ENCODE results near the gene NPBWR2.

The NPBWR2 gene

DNA sequence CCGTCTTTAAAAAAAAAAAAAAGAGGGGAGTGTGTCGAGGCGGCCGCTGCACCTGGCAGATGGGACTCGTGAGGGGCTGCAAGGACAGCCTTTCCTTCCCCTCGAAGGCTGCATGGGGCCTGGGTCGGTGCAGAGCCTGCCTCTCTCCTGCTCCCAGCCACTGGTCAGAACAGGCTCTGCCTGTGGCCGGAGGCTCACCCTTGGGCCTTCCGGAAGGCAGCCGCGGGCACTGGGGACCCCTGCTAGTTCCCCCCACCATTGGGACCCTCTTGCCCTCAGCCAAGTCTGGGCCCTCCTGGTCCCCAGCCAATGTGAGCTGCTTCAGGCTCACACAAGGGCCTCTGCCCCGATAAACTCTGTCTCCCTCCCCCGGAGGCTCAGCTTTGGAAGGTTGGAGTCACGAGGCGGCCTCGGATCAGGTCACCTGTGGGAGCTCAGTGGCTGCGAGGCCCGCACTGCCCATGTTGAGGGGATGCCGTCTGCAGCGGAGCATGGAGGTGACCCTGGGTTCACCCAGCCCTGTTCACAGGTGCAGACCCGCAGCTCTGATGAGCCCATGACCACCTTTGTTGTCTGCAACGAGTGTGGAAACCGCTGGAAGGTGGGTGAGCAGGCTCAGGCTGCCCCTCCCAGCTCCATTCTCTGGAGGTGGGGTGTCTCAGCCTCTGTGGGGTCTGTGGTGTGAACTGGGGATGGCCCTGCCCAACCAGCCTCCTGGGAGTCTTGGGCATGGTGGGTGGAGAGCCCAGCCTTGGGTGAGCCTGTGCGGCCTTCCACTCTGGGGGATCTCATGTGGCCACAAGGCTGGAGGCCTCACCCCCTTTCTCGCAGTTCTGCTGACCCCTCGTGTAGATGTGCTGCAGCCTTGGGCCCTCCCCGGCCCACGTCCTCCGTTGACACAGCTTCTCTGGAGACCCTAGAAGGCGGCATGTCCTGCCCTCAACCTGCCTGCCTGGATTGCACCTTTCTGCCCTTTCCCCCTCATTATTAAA lies 35.7 kb downstream of the NPBWR2 start:
- no peak for DNase-seq

GRCh38 chr20:64070244-64070993 lies 36.9 kb downstream of the NPBWR2 start:
- DNase-seq, result no peak

- peak in 1 of 2 experiments; percentile 65 for DNase-seq
Measured at GRCh38 chr20:64069614-64070243, 37.6 kb downstream of the NPBWR2 start.

GRCh38 chr20:64069209-64069613 lies 38.2 kb downstream of the NPBWR2 start:
- DNase-seq, result no peak

GRCh38 chr20:64068386-64069208 lies 38.8 kb downstream of the NPBWR2 start:
- DNase-seq, result no peak

GRCh38 chr20:64067733-64068307 lies 39.5 kb downstream of the NPBWR2 start:
- peak in 1 of 2 experiments; percentile 34 for DNase-seq

GRCh38 chr20:64067005-64067632 lies 40.2 kb downstream of the NPBWR2 start:
- no peak for DNase-seq

DNA sequence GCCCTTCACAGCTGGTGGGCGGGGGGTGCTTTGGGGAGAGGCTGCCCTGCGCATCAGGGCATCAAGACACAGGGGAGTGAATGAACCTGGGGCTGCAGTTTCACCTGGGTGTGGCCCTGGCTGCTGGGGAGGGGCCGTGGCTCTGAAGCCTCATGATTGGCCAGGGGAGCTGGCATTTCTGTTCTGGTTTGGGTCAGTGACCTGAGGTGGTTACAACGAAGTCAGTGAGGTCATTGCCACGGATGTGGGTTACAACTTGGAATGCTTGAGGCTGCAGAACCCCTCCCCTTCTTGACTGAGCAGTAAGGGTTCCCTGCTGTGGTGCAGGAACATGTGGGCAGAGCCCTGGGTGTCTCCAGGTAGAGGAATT lies 41.4 kb downstream of the NPBWR2 start:
- DNase-seq, result no peak

- DNase-seq, result no peak
Measured at GRCh38 chr20:64065062-64065973, 42.0 kb downstream of the NPBWR2 start.

- no peak for DNase-seq
Measured at GRCh38 chr20:64064145-64064698, 43.1 kb downstream of the NPBWR2 start.

DNA sequence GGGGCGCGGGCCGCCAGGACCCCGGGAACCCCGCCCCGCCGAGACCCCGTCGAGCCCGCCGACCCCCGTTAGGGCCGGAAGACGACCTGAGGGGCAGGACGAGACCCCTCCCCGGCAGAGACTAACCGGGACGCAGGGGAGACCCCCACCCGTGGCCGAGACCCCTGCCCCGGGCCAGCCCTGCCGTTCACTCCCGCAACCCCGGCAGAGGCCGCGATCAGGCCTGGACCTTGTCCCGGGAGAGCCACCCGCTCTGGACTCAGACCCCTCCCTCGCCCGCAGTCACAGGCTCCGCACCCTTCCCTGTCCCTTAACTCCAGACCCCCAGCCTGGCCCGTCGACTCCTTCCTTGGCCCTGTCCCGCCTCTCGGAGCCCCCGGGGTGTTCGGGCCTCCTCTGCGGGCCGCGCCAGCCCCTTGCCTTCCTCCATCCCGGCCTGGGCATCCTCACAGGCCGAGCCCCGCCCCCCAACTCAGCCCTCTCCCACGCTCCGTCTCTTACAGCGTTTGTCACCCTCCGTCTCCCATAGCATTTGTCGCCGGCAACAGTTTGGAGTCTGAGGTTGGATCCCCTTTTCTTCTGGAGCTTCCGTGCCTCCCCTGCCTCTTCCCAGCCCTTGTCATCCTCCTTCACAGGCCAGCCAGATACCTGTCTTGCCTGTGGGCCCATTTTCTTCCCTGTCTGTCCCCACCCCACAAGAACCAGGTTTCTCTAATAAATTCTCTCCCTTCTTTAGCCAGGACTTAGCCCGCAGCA lies 43.8 kb downstream of the NPBWR2 start:
- DNase-seq, result peak in 1 of 2 experiments; percentile 48

GRCh38 chr20:64062596-64063388 lies 44.6 kb downstream of the NPBWR2 start, which contains the start of gene TCEA2:
TSS of gene TCEA2 (plus strand) at chr20:64063198. CDS start at chr20:64063313, 115 bp downstream.
- DNase-seq, result peak; percentile 90 to 99

GRCh38 chr20:64062276-64062595 lies 45.1 kb downstream of the NPBWR2 start:
- DNase-seq, result no peak

GRCh38 chr20:64058536-64058935 lies 48.8 kb downstream of the NPBWR2 start:
- DNase-seq, result peak; percentile 30 to 43

- DNase-seq, result peak; percentile 57 to 93
Measured at GRCh38 chr20:64057628-64058498, 49.5 kb downstream of the NPBWR2 start.

DNA sequence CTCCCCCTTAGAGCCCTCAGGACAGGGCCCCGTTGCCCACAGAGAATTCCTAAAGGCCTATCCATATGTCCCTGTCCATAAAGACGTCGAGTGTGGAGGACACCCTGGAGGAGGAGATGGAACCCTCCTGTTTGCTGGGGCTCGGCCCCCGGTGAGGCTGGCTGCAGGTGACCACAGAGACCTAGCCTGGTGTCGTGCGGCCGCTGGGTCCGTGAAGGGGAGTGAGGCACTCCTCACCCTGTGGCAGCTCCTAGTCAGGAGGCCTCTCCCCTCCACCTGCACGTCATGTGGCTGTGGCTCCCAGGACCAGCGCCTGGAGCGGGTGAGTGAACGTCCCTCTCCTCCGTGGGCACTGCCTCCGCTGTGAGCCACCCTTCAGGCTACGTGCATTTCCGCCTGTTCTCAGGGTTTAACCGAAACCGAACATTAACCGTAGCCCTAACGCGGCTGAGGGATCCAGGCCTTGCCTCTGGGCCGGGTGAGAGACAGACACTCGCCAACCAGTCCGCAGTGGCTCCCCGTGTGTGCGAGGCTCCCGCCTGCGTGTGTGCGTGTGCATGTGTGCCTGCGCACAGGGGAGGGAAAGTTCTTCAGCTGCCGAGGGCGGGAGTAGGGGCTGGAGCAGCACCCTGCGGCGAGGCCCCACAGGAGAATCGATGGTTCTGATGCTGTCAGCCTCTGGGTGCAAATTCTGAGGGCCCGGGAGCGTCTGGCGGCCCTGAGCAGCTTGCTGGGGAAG lies 50.3 kb downstream of the NPBWR2 start:
- DNase-seq, result no peak

- no peak for DNase-seq
Measured at GRCh38 chr20:64056639-64056888, 50.8 kb downstream of the NPBWR2 start.

Data from NCI-H526 (cell line).